Cardiac fibroblast (primary cell): Measurements from ENCODE around the gene DHX58.
A peak's percentile ranks its signal among the peaks of the same experiment; 100 is the strongest.

Source experiments
- DNase-seq, 2 donors: peaks; one replicate each; pipeline versions ENCODE4 v3.0.0 to v3.0.0-alpha.2; 2010; ENCODE audit warnings: low read depth in 2 of 2
- H3K4me3 ChIP-seq, 2 donors: replicated peaks in 1 of 2; 1 replicate in 1 of 2; 2 replicates in 1 of 2; pipeline ENCODE4 v1.5.1; 2011; ENCODE audit warnings: low read depth in 2 of 2, low read length in 2 of 2, mild to moderate bottlenecking in 2 of 2, moderate library complexity in 1 of 2
- CTCF ChIP-seq: IDR thresholded peaks from one replicate; pipeline ENCODE4 v1.5.1; 2011; ENCODE audit warnings: low read depth, mild to moderate bottlenecking, low read length, inconsistent platforms

DHX58 gene

GRCh38 chr17:42078396-42079043, 34.0 kb downstream of the DHX58 start:
- no peak overlapping the region for H3K4me3 ChIP-seq
- no peak for DNase-seq
- TF ChIP-seq CTCF = no peak

GRCh38 chr17:42077755-42078154, 34.8 kb downstream of the DHX58 start:
- no peak for TF ChIP-seq CTCF
- no peak for DNase-seq
- H3K4me3 ChIP-seq = no peak overlapping the region

- H3K4me3 ChIP-seq = no peak overlapping the region
- TF ChIP-seq CTCF = no peak
- no peak for DNase-seq
Measured at GRCh38 chr17:42076797-42077559, 35.5 kb downstream of the DHX58 start.

- DNase-seq = no peak
- H3K4me3 ChIP-seq = no peak overlapping the region
- no peak for TF ChIP-seq CTCF
Measured at GRCh38 chr17:42075789-42076188, 36.7 kb downstream of the DHX58 start.

GRCh38 chr17:42072323-42073187, 40.0 kb downstream of the DHX58 start:
- no peak for DNase-seq
- no peak for TF ChIP-seq CTCF
- peak overlapping the region; percentile 3 to 10 for H3K4me3 ChIP-seq

GRCh38 chr17:42071810-42072209, 40.7 kb downstream of the DHX58 start:
- TF ChIP-seq CTCF = no peak
- DNase-seq = no peak
- no peak overlapping the region for H3K4me3 ChIP-seq
